Measurements from ENCODE around the gene LAMA4.

LAMA4 gene

GRCh38 chr6:112237595-112237994 is 16.8 kb downstream of the LAMA4 start:
- no peak overlapping the region for H3K4me3 ChIP-seq (ENCODE audit: low read length in 2 of 2)
- peaks cover 51% of the 10 kb centered on the region for H3K4me1 ChIP-seq (ENCODE audit: control insufficient read depth, insufficient read depth, low read length)
- H3K9ac ChIP-seq (ENCODE audit: low read length in 2 of 2), result peak overlapping the region in 1 of 2 donors; percentile 10
- H3K9me3 ChIP-seq (ENCODE audit: control insufficient read depth in 2 of 2, low read length in 2 of 2), result no peaks in the 10 kb centered on the region
- H3K36me3 ChIP-seq (ENCODE audit: control insufficient read depth in 2 of 2, insufficient read depth in 2 of 2, low read length in 2 of 2), result no peaks in the 10 kb centered on the region
- H3K27me3 ChIP-seq (ENCODE audit: control insufficient read depth in 1 of 2, insufficient read depth in 2 of 2, low read length in 2 of 2), result no peaks in the 10 kb centered on the region
- peak overlapping the region; percentile 88 for H3K27ac ChIP-seq (ENCODE audit: low read length)

- Histone ChIP-seq H3K9me3 (ENCODE audit: control insufficient read depth in 2 of 2, low read length in 2 of 2) (no peaks in the 10 kb centered on the region), H3K4me3 (ENCODE audit: low read length in 2 of 2) (no peak overlapping the region), H3K36me3 (ENCODE audit: control insufficient read depth in 2 of 2, insufficient read depth in 2 of 2, low read length in 2 of 2) (no peaks in the 10 kb centered on the region), H3K27ac (ENCODE audit: low read length) (peak overlapping the region; percentile 88), H3K4me1 (ENCODE audit: control insufficient read depth, insufficient read depth, low read length) (peaks cover 47% of the 10 kb centered on the region), H3K9ac (ENCODE audit: low read length in 2 of 2) (peak overlapping the region; percentile 10 to 14), H3K27me3 (ENCODE audit: control insufficient read depth in 1 of 2, insufficient read depth in 2 of 2, low read length in 2 of 2) (no peaks in the 10 kb centered on the region)
Measured at GRCh38 chr6:112237066-112237465, 17.3 kb downstream of the LAMA4 start.

DNA sequence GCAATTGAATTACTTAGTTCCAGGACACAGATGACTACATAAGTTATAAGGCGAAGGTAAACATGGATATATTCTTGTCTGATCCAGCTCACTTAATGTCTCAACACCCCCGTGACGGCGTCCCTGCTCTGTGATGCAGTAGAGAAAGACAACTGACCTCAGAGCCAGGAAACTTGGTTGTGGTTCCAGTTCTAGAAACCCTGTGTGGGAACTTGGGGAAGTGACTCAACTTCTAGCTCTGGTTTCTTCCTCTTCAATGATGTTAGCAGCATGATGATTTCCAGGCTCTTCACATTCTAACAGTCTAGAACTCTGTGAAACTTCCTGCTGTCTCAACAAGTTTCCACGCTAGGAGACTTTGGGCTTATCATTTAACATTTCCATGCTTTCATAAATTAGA is 18.4 kb downstream of the LAMA4 start:
- H3K9ac ChIP-seq (ENCODE audit: low read length in 2 of 2), result no peak overlapping the region
- H3K36me3 ChIP-seq (ENCODE audit: control insufficient read depth in 2 of 2, insufficient read depth in 2 of 2, low read length in 2 of 2), result peaks cover 0 to 3% of the 10 kb centered on the region in 2 donors
- H3K27me3 ChIP-seq (ENCODE audit: control insufficient read depth in 1 of 2, insufficient read depth in 2 of 2, low read length in 2 of 2), result no peaks in the 10 kb centered on the region
- H3K27ac ChIP-seq (ENCODE audit: low read length), result peak overlapping the region; percentile 88
- no peaks in the 10 kb centered on the region for H3K9me3 ChIP-seq (ENCODE audit: control insufficient read depth in 2 of 2, low read length in 2 of 2)
- H3K4me3 ChIP-seq (ENCODE audit: low read length in 2 of 2), result no peak overlapping the region
- peaks cover 51% of the 10 kb centered on the region for H3K4me1 ChIP-seq (ENCODE audit: control insufficient read depth, insufficient read depth, low read length)

DNA sequence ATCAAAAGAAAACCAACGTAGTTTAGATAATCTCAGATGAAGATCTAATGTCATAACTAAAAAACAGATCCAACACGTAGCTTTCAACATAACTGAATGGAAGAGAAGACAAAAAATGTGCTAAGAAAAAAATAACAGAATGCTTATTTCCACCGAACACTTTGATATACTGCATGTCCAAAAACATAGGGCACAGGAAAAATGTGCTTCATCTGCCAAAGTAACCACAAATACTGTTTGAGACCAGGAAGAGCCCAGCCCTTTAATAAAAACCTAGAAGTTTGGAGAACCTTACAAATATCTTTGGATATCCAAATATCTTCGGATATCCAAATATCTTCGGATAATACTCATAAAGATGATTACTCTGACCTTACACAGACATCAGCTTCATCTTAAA is 19.8 kb downstream of the LAMA4 start:
- Histone ChIP-seq H3K4me1 (ENCODE audit: control insufficient read depth, insufficient read depth, low read length) (peaks cover 51% of the 10 kb centered on the region), H3K27ac (ENCODE audit: low read length) (peak overlapping the region; percentile 88), H3K36me3 (ENCODE audit: control insufficient read depth in 2 of 2, insufficient read depth in 2 of 2, low read length in 2 of 2) (peaks cover 0 to 4% of the 10 kb centered on the region in 2 donors), H3K9me3 (ENCODE audit: control insufficient read depth in 2 of 2, low read length in 2 of 2) (no peaks in the 10 kb centered on the region), H3K27me3 (ENCODE audit: control insufficient read depth in 1 of 2, insufficient read depth in 2 of 2, low read length in 2 of 2) (no peaks in the 10 kb centered on the region), H3K9ac (ENCODE audit: low read length in 2 of 2) (no peak overlapping the region), H3K4me3 (ENCODE audit: low read length in 2 of 2) (peak overlapping the region in 1 of 2 donors; percentile 9)

- Histone ChIP-seq H3K9me3 (ENCODE audit: control insufficient read depth in 2 of 2, low read length in 2 of 2) (no peaks in the 10 kb centered on the region), H3K36me3 (ENCODE audit: control insufficient read depth in 2 of 2, insufficient read depth in 2 of 2, low read length in 2 of 2) (peaks cover 0 to 4% of the 10 kb centered on the region in 2 donors), H3K4me1 (ENCODE audit: control insufficient read depth, insufficient read depth, low read length) (peaks cover 51% of the 10 kb centered on the region), H3K4me3 (ENCODE audit: low read length in 2 of 2) (peak overlapping the region in 1 of 2 donors; percentile 16), H3K27me3 (ENCODE audit: control insufficient read depth in 1 of 2, insufficient read depth in 2 of 2, low read length in 2 of 2) (no peaks in the 10 kb centered on the region), H3K27ac (ENCODE audit: low read length) (peak overlapping the region; percentile 88), H3K9ac (ENCODE audit: low read length in 2 of 2) (peak overlapping the region in 1 of 2 donors; percentile 8)
Measured at GRCh38 chr6:112233847-112234246, 20.5 kb downstream of the LAMA4 start.

- Histone ChIP-seq H3K9ac (ENCODE audit: low read length in 2 of 2) (peak overlapping the region; percentile 8 to 43), H3K27me3 (ENCODE audit: control insufficient read depth in 1 of 2, insufficient read depth in 2 of 2, low read length in 2 of 2) (no peaks in the 10 kb centered on the region), H3K27ac (ENCODE audit: low read length) (peak overlapping the region; percentile 88), H3K4me3 (ENCODE audit: low read length in 2 of 2) (peak overlapping the region; percentile 14 to 47), H3K4me1 (ENCODE audit: control insufficient read depth, insufficient read depth, low read length) (peaks cover 58% of the 10 kb centered on the region), H3K36me3 (ENCODE audit: control insufficient read depth in 2 of 2, insufficient read depth in 2 of 2, low read length in 2 of 2) (peaks cover 0 to 10% of the 10 kb centered on the region in 2 donors), H3K9me3 (ENCODE audit: control insufficient read depth in 2 of 2, low read length in 2 of 2) (no peaks in the 10 kb centered on the region)
Measured at GRCh38 chr6:112232845-112233256, 21.5 kb downstream of the LAMA4 start.

DNA sequence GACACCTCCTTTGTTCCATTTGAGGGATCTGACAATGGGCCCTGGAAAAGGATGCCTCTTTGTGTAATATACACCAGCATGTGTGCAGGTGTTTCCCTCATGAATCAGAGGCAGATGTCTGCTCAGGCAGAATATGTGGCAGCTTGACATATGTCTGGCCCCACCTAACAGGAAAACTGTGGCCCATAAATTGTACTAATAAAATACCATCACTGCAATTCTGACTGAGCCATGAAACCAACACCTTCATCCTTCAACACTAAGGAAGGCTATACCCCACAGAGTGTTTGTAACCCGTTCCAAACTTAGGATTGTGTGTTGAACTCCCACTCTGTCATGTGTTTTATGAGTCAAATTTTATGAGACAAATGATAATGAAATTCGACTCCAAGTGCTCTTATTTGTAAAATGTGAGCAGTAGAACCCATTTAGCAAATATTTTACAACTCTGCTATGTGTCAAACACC is 22.7 kb downstream of the LAMA4 start:
- Histone ChIP-seq H3K4me3 (ENCODE audit: low read length in 2 of 2) (peak overlapping the region in 1 of 2 donors; percentile 3), H3K27me3 (ENCODE audit: control insufficient read depth in 1 of 2, insufficient read depth in 2 of 2, low read length in 2 of 2) (no peaks in the 10 kb centered on the region), H3K27ac (ENCODE audit: low read length) (peak overlapping the region; percentile 88), H3K9ac (ENCODE audit: low read length in 2 of 2) (peak overlapping the region in 1 of 2 donors; percentile 26), H3K9me3 (ENCODE audit: control insufficient read depth in 2 of 2, low read length in 2 of 2) (no peaks in the 10 kb centered on the region), H3K36me3 (ENCODE audit: control insufficient read depth in 2 of 2, insufficient read depth in 2 of 2, low read length in 2 of 2) (peaks cover 0 to 10% of the 10 kb centered on the region in 2 donors), H3K4me1 (ENCODE audit: control insufficient read depth, insufficient read depth, low read length) (peaks cover 52% of the 10 kb centered on the region)

- Histone ChIP-seq H3K27ac (ENCODE audit: low read length) (peak overlapping the region; percentile 88), H3K4me3 (ENCODE audit: low read length in 2 of 2) (peak overlapping the region in 1 of 2 donors; percentile 3), H3K9me3 (ENCODE audit: control insufficient read depth in 2 of 2, low read length in 2 of 2) (no peaks in the 10 kb centered on the region), H3K4me1 (ENCODE audit: control insufficient read depth, insufficient read depth, low read length) (peaks cover 54% of the 10 kb centered on the region), H3K36me3 (ENCODE audit: control insufficient read depth in 2 of 2, insufficient read depth in 2 of 2, low read length in 2 of 2) (peaks cover 0 to 10% of the 10 kb centered on the region in 2 donors), H3K27me3 (ENCODE audit: control insufficient read depth in 1 of 2, insufficient read depth in 2 of 2, low read length in 2 of 2) (no peaks in the 10 kb centered on the region), H3K9ac (ENCODE audit: low read length in 2 of 2) (no peak overlapping the region)
Measured at GRCh38 chr6:112231164-112231563, 23.2 kb downstream of the LAMA4 start.

- Histone ChIP-seq H3K27ac (ENCODE audit: low read length) (peak overlapping the region; percentile 80), H3K9ac (ENCODE audit: low read length in 2 of 2) (no peak overlapping the region), H3K4me3 (ENCODE audit: low read length in 2 of 2) (no peak overlapping the region), H3K27me3 (ENCODE audit: control insufficient read depth in 1 of 2, insufficient read depth in 2 of 2, low read length in 2 of 2) (no peaks in the 10 kb centered on the region), H3K36me3 (ENCODE audit: control insufficient read depth in 2 of 2, insufficient read depth in 2 of 2, low read length in 2 of 2) (peaks cover 0 to 10% of the 10 kb centered on the region in 2 donors), H3K4me1 (ENCODE audit: control insufficient read depth, insufficient read depth, low read length) (peaks cover 54% of the 10 kb centered on the region), H3K9me3 (ENCODE audit: control insufficient read depth in 2 of 2, low read length in 2 of 2) (no peaks in the 10 kb centered on the region)
Measured at GRCh38 chr6:112228480-112229332, 25.7 kb downstream of the LAMA4 start.

DNA sequence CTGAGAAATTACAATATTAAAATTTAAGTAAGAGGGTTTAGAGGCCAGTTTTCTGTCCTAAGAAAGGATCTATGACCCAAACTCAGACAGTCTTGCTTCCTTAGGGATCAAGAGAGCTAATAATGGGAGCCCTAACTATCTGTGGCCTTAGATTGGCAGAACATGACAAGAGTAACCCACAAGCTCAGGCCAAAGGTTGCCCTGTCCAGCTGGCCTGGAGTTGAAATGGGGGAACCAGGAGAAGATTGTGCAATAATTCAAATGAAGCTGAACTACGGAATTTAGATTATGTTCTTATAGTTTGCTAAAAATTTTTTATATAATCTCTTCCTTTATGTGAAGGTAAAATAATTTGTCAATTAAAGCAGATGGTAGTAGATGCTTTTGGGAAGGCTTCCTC is 26.4 kb downstream of the LAMA4 start:
- H3K4me3 ChIP-seq (ENCODE audit: low read length in 2 of 2), result no peak overlapping the region
- H3K9me3 ChIP-seq (ENCODE audit: control insufficient read depth in 2 of 2, low read length in 2 of 2), result no peaks in the 10 kb centered on the region
- H3K9ac ChIP-seq (ENCODE audit: low read length in 2 of 2), result peak overlapping the region in 1 of 2 donors; percentile 42
- H3K4me1 ChIP-seq (ENCODE audit: control insufficient read depth, insufficient read depth, low read length), result peaks cover 54% of the 10 kb centered on the region
- peak overlapping the region; percentile 80 for H3K27ac ChIP-seq (ENCODE audit: low read length)
- peaks cover 0 to 10% of the 10 kb centered on the region in 2 donors for H3K36me3 ChIP-seq (ENCODE audit: control insufficient read depth in 2 of 2, insufficient read depth in 2 of 2, low read length in 2 of 2)
- no peaks in the 10 kb centered on the region for H3K27me3 ChIP-seq (ENCODE audit: control insufficient read depth in 1 of 2, insufficient read depth in 2 of 2, low read length in 2 of 2)

GRCh38 chr6:112227411-112227810 is 27.0 kb downstream of the LAMA4 start:
- H3K9ac ChIP-seq (ENCODE audit: low read length in 2 of 2), result no peak overlapping the region
- H3K4me1 ChIP-seq (ENCODE audit: control insufficient read depth, insufficient read depth, low read length), result peaks cover 56% of the 10 kb centered on the region
- H3K27me3 ChIP-seq (ENCODE audit: control insufficient read depth in 1 of 2, insufficient read depth in 2 of 2, low read length in 2 of 2), result no peaks in the 10 kb centered on the region
- no peaks in the 10 kb centered on the region for H3K9me3 ChIP-seq (ENCODE audit: control insufficient read depth in 2 of 2, low read length in 2 of 2)
- peak overlapping the region; percentile 80 for H3K27ac ChIP-seq (ENCODE audit: low read length)
- H3K4me3 ChIP-seq (ENCODE audit: low read length in 2 of 2), result no peak overlapping the region
- H3K36me3 ChIP-seq (ENCODE audit: control insufficient read depth in 2 of 2, insufficient read depth in 2 of 2, low read length in 2 of 2), result peaks cover 0 to 10% of the 10 kb centered on the region in 2 donors
